HepG2 (cell line): ENCODE measurements around the gene CR1. TPM values are rescaled to one million over a fixed set of nuclear protein-coding genes. Genes with fewer than 3 reads are reported as not detected.

Experiments used
- ATAD3A ChIP-seq: sonication (generic); formaldehyde crosslinking; IDR thresholded peaks from 2 replicates; pipeline ENCODE4 v1.4.0; 2020; ENCODE audit warnings: missing genetic modification reagents
- FOXC1 ChIP-seq: sonication (generic); formaldehyde crosslinking; IDR thresholded peaks from 2 replicates; pipeline ENCODE4 v1.8.0; 2022; ENCODE audit warnings: mild to moderate bottlenecking, missing genetic modification reagents, borderline replicate concordance
- HDAC2 ChIP-seq: sonication (generic); formaldehyde crosslinking; IDR thresholded peaks from 2 replicates; pipeline ENCODE4 v1.4.0; 2020; ENCODE audit warnings: missing genetic modification reagents
- NONO ChIP-seq, 2 experiments: fragments of 450-650 bp in 1 of 2; sonication (generic) in 1 of 2; formaldehyde crosslinking in 1 of 2; IDR thresholded peaks in 1 of 2; conservative IDR thresholded peaks in 1 of 2; 2 replicates each; pipeline versions ENCODE4 v1.6.1 to v1.8.0; 2017 to 2022; ENCODE audit warnings: mild to moderate bottlenecking in 1 of 2, missing genetic modification reagents in 1 of 2, moderate library complexity in 1 of 2
- RBFOX2 ChIP-seq: fragments of 200-400 bp; formaldehyde crosslinking; IDR thresholded peaks from 2 replicates; pipeline ENCODE4 v1.6.1; 2017; ENCODE audit warnings: low read depth, mild to moderate bottlenecking, low read length
- SMYD3 ChIP-seq: sonication (generic); formaldehyde crosslinking; IDR thresholded peaks from 2 replicates; pipeline ENCODE4 v1.8.1; 2023; ENCODE audit warnings: mild to moderate bottlenecking, missing genetic modification reagents
- THAP11 ChIP-seq: IDR thresholded peaks from 2 replicates; pipeline ENCODE4 v1.6.1; 2016; ENCODE audit warnings: missing biosample characterization, missing genetic modification reagents
- ZBTB3 ChIP-seq: sonication (generic); formaldehyde crosslinking; IDR thresholded peaks from 2 replicates; pipeline ENCODE4 v1.4.0; 2020; ENCODE audit warnings: low read depth, mild to moderate bottlenecking, moderate library complexity, missing genetic modification reagents, borderline replicate concordance
- ZKSCAN8 ChIP-seq: IDR thresholded peaks from 2 replicates; pipeline ENCODE4 v1.6.1; 2016; ENCODE audit warnings: borderline replicate concordance, missing genetic modification reagents, missing compliant biosample characterization
- ZNF260 ChIP-seq: sonication (generic); formaldehyde crosslinking; IDR thresholded peaks from 2 replicates; pipeline ENCODE4 v1.4.0; 2020; ENCODE audit warnings: missing genetic modification reagents, low read depth, mild to moderate bottlenecking, borderline replicate concordance
- ZNF274 ChIP-seq: sonication (generic); formaldehyde crosslinking; IDR thresholded peaks from 2 replicates; pipeline ENCODE4 v1.5.1; 2020; ENCODE audit warnings: mild to moderate bottlenecking, missing genetic modification reagents
- ZNF34 ChIP-seq: sonication (generic); formaldehyde crosslinking; IDR thresholded peaks from 2 replicates; pipeline ENCODE4 v1.4.0; 2020; ENCODE audit warnings: mild to moderate bottlenecking, missing genetic modification reagents, borderline replicate concordance
- ZNF629 ChIP-seq: sonication (generic); formaldehyde crosslinking; conservative IDR thresholded peaks from 2 replicates; pipeline ENCODE4 v1.5.0; 2020; ENCODE audit warnings: missing genetic modification reagents
- polyA plus RNA-seq, 8 experiments: library from polyadenylated mRNA; depleted of rRNA in 3 of 8; stranded (reverse) in 7 of 8; unstranded in 1 of 8; fragments of >200 nt; fragmentation: Illumina TruSeq in 4 of 8; extraction: Trizol in 4 of 8; gene quantifications; 2 replicates each; pipeline versions ENCODE4 v1.2.1 to v1.2.3, GENCODE V29; 2011 to 2016; ENCODE audit warnings: low read depth in 4 of 8, missing spikeins in 1 of 8, mixed read lengths in 1 of 8; ENCODE audit not compliant: insufficient read depth in 1 of 8
- total RNA-seq, 5 experiments: library from RNA; depleted of rRNA; stranded (reverse); fragments of >200 nt; fragmentation: Illumina TruSeq; extraction: Trizol; gene quantifications; 2 replicates each; pipeline ENCODE4 v1.2.3, GENCODE V29; 2016; ENCODE audit warnings: low read depth in 1 of 5
- TF ChIP-seq, protein P1 (sequence below): sonication (generic); formaldehyde crosslinking; IDR thresholded peaks from 2 replicates; pipeline ENCODE4 v1.5.0; 2020; ENCODE audit warnings: missing genetic modification reagents
- TF ChIP-seq, protein P2 (sequence below): sonication (generic); formaldehyde crosslinking; IDR thresholded peaks from 2 replicates; pipeline ENCODE4 v1.4.0; 2020; ENCODE audit warnings: missing genetic modification reagents, mild to moderate bottlenecking, borderline replicate concordance
- TF ChIP-seq, protein P3 (sequence below): IDR thresholded peaks from 2 replicates; pipeline ENCODE4 v1.6.1; 2016; ENCODE audit warnings: low read depth, missing genetic modification reagents, missing compliant biosample characterization
- TF ChIP-seq, protein P4 (sequence below): sonication (generic); formaldehyde crosslinking; IDR thresholded peaks from 2 replicates; pipeline ENCODE4 v1.5.1; 2020; ENCODE audit warnings: mild to moderate bottlenecking, missing genetic modification reagents

Gene CR1
- total and polyA plus RNA-seq, 2 of the 13 experiments (the other 11 are each of a cell fraction or from before 2014, with no cell fraction given) = not detected

DNA sequence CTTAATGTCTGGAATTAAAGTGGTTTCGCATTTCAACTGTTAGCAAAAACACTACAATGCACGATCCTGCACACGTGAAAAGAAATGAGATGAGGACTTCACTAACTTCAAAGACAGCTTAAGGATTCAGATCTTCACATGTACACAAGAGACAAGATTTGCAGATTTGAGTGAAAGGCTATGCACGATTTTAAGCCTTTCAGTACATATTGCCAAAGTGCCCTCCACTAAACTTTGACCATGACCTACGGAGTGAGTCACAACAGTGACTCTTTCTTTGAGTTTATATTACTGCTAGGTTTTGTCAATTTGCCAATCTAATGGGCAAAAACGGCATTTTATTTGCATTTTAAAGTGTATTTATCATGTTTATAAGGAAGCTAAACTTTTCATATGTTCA, 107.8 kb downstream of the CR1 start (continued):
- TF ChIP-seq, protein P1, sequence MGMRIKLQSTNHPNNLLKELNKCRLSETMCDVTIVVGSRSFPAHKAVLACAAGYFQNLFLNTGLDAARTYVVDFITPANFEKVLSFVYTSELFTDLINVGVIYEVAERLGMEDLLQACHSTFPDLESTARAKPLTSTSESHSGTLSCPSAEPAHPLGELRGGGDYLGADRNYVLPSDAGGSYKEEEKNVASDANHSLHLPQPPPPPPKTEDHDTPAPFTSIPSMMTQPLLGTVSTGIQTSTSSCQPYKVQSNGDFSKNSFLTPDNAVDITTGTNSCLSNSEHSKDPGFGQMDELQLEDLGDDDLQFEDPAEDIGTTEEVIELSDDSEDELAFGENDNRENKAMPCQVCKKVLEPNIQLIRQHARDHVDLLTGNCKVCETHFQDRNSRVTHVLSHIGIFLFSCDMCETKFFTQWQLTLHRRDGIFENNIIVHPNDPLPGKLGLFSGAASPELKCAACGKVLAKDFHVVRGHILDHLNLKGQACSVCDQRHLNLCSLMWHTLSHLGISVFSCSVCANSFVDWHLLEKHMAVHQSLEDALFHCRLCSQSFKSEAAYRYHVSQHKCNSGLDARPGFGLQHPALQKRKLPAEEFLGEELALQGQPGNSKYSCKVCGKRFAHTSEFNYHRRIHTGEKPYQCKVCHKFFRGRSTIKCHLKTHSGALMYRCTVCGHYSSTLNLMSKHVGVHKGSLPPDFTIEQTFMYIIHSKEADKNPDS = no peak
- TF ChIP-seq, protein P2, sequence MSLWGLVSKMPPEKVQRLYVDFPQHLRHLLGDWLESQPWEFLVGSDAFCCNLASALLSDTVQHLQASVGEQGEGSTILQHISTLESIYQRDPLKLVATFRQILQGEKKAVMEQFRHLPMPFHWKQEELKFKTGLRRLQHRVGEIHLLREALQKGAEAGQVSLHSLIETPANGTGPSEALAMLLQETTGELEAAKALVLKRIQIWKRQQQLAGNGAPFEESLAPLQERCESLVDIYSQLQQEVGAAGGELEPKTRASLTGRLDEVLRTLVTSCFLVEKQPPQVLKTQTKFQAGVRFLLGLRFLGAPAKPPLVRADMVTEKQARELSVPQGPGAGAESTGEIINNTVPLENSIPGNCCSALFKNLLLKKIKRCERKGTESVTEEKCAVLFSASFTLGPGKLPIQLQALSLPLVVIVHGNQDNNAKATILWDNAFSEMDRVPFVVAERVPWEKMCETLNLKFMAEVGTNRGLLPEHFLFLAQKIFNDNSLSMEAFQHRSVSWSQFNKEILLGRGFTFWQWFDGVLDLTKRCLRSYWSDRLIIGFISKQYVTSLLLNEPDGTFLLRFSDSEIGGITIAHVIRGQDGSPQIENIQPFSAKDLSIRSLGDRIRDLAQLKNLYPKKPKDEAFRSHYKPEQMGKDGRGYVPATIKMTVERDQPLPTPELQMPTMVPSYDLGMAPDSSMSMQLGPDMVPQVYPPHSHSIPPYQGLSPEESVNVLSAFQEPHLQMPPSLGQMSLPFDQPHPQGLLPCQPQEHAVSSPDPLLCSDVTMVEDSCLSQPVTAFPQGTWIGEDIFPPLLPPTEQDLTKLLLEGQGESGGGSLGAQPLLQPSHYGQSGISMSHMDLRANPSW = no peak
- TF ChIP-seq, protein P3, sequence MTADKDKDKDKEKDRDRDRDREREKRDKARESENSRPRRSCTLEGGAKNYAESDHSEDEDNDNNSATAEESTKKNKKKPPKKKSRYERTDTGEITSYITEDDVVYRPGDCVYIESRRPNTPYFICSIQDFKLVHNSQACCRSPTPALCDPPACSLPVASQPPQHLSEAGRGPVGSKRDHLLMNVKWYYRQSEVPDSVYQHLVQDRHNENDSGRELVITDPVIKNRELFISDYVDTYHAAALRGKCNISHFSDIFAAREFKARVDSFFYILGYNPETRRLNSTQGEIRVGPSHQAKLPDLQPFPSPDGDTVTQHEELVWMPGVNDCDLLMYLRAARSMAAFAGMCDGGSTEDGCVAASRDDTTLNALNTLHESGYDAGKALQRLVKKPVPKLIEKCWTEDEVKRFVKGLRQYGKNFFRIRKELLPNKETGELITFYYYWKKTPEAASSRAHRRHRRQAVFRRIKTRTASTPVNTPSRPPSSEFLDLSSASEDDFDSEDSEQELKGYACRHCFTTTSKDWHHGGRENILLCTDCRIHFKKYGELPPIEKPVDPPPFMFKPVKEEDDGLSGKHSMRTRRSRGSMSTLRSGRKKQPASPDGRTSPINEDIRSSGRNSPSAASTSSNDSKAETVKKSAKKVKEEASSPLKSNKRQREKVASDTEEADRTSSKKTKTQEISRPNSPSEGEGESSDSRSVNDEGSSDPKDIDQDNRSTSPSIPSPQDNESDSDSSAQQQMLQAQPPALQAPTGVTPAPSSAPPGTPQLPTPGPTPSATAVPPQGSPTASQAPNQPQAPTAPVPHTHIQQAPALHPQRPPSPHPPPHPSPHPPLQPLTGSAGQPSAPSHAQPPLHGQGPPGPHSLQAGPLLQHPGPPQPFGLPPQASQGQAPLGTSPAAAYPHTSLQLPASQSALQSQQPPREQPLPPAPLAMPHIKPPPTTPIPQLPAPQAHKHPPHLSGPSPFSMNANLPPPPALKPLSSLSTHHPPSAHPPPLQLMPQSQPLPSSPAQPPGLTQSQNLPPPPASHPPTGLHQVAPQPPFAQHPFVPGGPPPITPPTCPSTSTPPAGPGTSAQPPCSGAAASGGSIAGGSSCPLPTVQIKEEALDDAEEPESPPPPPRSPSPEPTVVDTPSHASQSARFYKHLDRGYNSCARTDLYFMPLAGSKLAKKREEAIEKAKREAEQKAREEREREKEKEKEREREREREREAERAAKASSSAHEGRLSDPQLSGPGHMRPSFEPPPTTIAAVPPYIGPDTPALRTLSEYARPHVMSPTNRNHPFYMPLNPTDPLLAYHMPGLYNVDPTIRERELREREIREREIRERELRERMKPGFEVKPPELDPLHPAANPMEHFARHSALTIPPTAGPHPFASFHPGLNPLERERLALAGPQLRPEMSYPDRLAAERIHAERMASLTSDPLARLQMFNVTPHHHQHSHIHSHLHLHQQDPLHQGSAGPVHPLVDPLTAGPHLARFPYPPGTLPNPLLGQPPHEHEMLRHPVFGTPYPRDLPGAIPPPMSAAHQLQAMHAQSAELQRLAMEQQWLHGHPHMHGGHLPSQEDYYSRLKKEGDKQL (CRISPR knock-in tag) = peak; percentile 95
- TF ChIP-seq ZNF629 (CRISPR knock-in tag) (no peak), RBFOX2 (no peak), NONO (IDR thresholded peaks at IDR 0.05) (no peak), NONO (CRISPR knock-in tag; conservative IDR thresholded peaks at IDR 0.05) (no peak), ATAD3A (CRISPR knock-in tag) (no peak), ZNF34 (CRISPR knock-in tag) (no peak), THAP11 (peak; percentile 70), ZNF274 (CRISPR knock-in tag) (no peak), ZNF260 (CRISPR knock-in tag) (no peak), HDAC2 (peak; percentile 97), FOXC1 (CRISPR knock-in tag) (no peak), ZKSCAN8 (CRISPR knock-in tag) (peak; percentile 69), ZBTB3 (no peak), SMYD3 (CRISPR knock-in tag) (no peak)
- TF ChIP-seq, protein P4, sequence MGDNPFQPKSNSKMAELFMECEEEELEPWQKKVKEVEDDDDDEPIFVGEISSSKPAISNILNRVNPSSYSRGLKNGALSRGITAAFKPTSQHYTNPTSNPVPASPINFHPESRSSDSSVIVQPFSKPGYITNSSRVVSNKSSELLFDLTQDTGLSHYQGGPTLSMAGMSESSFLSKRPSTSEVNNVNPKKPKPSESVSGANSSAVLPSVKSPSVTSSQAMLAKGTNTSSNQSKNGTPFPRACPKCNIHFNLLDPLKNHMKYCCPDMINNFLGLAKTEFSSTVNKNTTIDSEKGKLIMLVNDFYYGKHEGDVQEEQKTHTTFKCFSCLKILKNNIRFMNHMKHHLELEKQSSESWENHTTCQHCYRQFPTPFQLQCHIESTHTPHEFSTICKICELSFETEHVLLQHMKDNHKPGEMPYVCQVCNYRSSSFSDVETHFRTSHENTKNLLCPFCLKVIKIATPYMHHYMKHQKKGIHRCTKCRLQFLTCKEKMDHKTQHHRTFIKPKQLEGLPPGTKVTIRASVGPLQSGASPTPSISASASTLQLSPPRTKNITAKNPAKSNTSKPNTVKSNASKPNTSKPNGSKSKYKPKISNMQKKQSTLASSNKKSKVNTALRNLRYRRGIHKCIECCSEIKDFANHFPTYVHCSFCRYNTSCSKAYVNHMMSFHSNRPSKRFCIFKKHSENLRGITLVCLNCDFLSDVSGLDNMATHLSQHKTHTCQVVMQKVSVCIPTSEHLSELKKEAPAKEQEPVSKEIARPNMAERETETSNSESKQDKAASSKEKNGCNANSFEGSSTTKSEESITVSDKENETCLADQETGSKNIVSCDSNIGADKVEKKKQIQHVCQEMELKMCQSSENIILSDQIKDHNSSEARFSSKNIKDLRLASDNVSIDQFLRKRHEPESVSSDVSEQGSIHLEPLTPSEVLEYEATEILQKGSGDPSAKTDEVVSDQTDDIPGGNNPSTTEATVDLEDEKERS (CRISPR knock-in tag) = no peak
